ENCODE results near the gene AVPI1.

The AVPI1 gene

DNA sequence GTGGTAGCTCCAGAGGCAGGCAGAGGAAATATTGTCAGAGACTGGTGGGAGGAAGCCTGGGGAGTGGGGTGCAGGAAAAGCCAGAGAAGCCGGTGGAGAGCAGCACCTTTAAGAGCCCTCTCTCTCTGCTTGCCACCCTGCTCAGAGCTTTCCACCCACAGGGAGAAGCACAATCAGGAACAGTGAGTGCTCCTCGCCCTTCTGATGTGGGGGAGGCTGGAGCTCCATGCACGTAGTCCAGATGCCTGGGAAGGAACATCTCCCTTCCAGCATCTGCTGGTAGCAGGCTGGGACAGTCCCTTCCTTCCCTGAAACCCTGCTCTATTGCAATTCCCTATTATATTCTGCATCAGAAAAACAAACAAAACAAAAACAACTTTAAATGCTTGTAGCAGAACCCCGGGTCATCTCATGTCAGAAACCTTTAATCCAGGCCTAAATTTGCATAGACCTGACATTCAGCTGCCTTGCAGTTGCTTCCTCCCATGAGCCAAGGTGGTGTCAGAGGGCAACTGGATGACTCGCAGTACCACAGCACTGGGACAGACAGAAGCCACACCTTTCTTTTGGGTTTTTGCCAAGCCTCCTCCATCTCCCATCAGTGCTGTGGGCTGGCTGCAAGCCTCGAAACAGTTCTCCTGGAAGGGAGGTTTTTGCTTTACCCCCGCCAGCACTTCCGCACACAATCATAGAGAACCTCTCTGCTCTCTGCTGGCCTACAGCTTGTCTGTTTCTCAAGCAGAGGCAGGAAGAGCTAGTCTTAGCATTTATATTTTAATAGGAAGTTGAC is 13.1 kb downstream of the AVPI1 start:
- TF ChIP-seq, protein P1, sequence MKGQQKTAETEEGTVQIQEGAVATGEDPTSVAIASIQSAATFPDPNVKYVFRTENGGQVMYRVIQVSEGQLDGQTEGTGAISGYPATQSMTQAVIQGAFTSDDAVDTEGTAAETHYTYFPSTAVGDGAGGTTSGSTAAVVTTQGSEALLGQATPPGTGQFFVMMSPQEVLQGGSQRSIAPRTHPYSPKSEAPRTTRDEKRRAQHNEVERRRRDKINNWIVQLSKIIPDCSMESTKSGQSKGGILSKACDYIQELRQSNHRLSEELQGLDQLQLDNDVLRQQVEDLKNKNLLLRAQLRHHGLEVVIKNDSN (IDR thresholded peaks at IDR 0.05), result no peak
- TF ChIP-seq CEBPB (IDR thresholded peaks at IDR 0.05) (no peak), NFIC (IDR thresholded peaks at IDR 0.05) (peak; percentile 27; the same call in 1 of the 2 replicates), TCF12 (IDR thresholded peaks at IDR 0.05; ENCODE audit: low read depth) (no peak), YY1 (IDR thresholded peaks at IDR 0.05; ENCODE audit: low read depth) (no peak), RAD21 (IDR thresholded peaks at IDR 0.05; ENCODE audit: low read depth) (no peak)
- TF ChIP-seq, protein P2, sequence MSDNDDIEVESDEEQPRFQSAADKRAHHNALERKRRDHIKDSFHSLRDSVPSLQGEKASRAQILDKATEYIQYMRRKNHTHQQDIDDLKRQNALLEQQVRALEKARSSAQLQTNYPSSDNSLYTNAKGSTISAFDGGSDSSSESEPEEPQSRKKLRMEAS (IDR thresholded peaks at IDR 0.05), result no peak
- TF ChIP-seq, protein P3, sequence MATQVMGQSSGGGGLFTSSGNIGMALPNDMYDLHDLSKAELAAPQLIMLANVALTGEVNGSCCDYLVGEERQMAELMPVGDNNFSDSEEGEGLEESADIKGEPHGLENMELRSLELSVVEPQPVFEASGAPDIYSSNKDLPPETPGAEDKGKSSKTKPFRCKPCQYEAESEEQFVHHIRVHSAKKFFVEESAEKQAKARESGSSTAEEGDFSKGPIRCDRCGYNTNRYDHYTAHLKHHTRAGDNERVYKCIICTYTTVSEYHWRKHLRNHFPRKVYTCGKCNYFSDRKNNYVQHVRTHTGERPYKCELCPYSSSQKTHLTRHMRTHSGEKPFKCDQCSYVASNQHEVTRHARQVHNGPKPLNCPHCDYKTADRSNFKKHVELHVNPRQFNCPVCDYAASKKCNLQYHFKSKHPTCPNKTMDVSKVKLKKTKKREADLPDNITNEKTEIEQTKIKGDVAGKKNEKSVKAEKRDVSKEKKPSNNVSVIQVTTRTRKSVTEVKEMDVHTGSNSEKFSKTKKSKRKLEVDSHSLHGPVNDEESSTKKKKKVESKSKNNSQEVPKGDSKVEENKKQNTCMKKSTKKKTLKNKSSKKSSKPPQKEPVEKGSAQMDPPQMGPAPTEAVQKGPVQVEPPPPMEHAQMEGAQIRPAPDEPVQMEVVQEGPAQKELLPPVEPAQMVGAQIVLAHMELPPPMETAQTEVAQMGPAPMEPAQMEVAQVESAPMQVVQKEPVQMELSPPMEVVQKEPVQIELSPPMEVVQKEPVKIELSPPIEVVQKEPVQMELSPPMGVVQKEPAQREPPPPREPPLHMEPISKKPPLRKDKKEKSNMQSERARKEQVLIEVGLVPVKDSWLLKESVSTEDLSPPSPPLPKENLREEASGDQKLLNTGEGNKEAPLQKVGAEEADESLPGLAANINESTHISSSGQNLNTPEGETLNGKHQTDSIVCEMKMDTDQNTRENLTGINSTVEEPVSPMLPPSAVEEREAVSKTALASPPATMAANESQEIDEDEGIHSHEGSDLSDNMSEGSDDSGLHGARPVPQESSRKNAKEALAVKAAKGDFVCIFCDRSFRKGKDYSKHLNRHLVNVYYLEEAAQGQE (IDR thresholded peaks at IDR 0.05; ENCODE audit: low read depth), result no peak

DNA sequence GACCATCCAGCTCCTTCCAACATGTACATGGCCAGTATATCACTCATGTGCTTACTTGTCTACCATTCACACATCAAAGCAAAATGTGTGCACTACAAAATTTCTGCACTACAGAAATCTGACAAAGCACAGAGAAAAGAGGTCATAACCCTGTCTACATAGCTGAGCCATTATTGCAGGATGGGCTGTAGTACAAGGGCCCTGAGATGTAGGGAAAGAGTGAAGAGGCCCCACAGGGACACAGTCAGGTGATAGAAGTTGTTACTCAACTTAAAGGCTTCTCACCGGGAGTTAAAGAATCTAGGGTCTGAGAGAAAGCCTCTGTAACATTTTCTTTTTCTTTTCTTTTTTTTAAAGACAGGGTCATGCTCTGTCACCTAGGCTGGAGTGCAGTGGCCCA is 17.5 kb downstream of the AVPI1 start:
- TF ChIP-seq TCF12 (IDR thresholded peaks at IDR 0.05; ENCODE audit: low read depth) (no peak), YY1 (IDR thresholded peaks at IDR 0.05; ENCODE audit: low read depth) (no peak), EP300 (IDR thresholded peaks at IDR 0.05; ENCODE audit: borderline replicate concordance) (no peak), CREB1 (IDR thresholded peaks at IDR 0.05; ENCODE audit: low read depth) (no peak), CEBPB (IDR thresholded peaks at IDR 0.05) (no peak), TAF1 (IDR thresholded peaks at IDR 0.05; ENCODE audit: low read depth) (no peak), NFIC (IDR thresholded peaks at IDR 0.05) (no peak)

DNA sequence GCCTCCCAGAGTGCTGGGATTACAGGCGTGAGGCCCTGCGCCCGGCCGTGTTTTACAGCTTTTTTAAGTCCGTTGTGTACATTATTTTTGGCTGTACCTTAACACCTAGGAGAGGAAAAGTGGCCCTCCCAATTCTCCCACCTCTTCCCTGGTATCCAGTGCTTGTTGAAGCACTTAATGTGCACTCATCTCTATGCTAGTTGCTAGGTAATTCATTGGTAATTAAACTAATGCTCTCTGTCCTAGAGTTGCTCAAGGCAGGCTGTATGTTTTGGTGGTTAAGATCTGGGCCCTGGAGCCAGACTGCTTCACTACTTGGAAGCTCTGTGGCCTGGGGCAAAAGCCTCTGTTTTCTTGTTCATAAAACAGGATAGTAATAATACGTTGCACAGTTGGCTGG is 19.6 kb downstream of the AVPI1 start:
- TF ChIP-seq TEAD4 (IDR thresholded peaks at IDR 0.05) (no peak), TAF1 (IDR thresholded peaks at IDR 0.05; ENCODE audit: low read depth) (no peak), CEBPB (IDR thresholded peaks at IDR 0.05) (no peak), RAD21 (IDR thresholded peaks at IDR 0.05; ENCODE audit: low read depth) (no peak), YY1 (IDR thresholded peaks at IDR 0.05; ENCODE audit: low read depth) (no peak), NFIC (IDR thresholded peaks at IDR 0.05) (no peak), EGR1 (IDR thresholded peaks at IDR 0.05) (no peak), EP300 (IDR thresholded peaks at IDR 0.05; ENCODE audit: borderline replicate concordance) (no peak), ZBTB7A (IDR thresholded peaks at IDR 0.05; ENCODE audit: low read depth) (no peak), CREB1 (IDR thresholded peaks at IDR 0.05; ENCODE audit: low read depth) (no peak), TCF12 (IDR thresholded peaks at IDR 0.05; ENCODE audit: low read depth) (no peak), FOXM1 (IDR thresholded peaks at IDR 0.05; ENCODE audit: borderline replicate concordance, low read depth) (no peak)
- TF ChIP-seq, protein P3 (IDR thresholded peaks at IDR 0.05; ENCODE audit: low read depth), result no peak
- TF ChIP-seq, protein P1 (IDR thresholded peaks at IDR 0.05), result no peak
- TF ChIP-seq, protein P2 (IDR thresholded peaks at IDR 0.05), result no peak

DNA sequence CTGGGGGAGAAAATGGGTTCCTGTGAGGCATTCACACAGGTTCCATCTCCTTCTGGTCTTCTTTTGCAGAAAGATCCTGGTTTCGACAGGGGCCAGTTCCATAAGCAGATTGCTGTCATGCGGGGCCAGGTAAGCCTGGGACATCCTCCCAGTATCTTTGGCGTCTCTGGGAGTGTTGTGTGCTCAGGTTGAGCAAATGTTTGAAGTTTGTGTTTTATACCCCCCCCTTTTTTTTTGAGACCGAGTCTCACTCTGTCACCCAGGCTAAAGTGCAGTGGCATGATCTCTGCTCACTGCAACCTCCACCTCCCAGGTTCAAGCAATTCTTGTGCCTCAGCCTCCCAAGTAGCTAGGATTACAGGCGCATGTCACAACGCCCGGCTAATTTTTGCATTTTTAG is 20.0 kb downstream of the AVPI1 start:
- TF ChIP-seq RAD21 (IDR thresholded peaks at IDR 0.05; ENCODE audit: low read depth), result no peak
- TF ChIP-seq CREB1 (IDR thresholded peaks at IDR 0.05; ENCODE audit: low read depth), result no peak
- TF ChIP-seq YY1 (IDR thresholded peaks at IDR 0.05; ENCODE audit: low read depth), result no peak
- TF ChIP-seq NFIC (IDR thresholded peaks at IDR 0.05), result no peak
- TF ChIP-seq EGR1 (IDR thresholded peaks at IDR 0.05), result no peak
- TF ChIP-seq, protein P3 (IDR thresholded peaks at IDR 0.05; ENCODE audit: low read depth), result no peak
- TF ChIP-seq TCF12 (IDR thresholded peaks at IDR 0.05; ENCODE audit: low read depth), result no peak
- TF ChIP-seq, protein P2 (IDR thresholded peaks at IDR 0.05), result no peak
- TF ChIP-seq, protein P1 (IDR thresholded peaks at IDR 0.05), result no peak
- TF ChIP-seq EP300 (IDR thresholded peaks at IDR 0.05; ENCODE audit: borderline replicate concordance), result no peak
- no peak for TF ChIP-seq ZBTB7A (IDR thresholded peaks at IDR 0.05; ENCODE audit: low read depth)
- TF ChIP-seq TEAD4 (IDR thresholded peaks at IDR 0.05), result no peak
- no peak for TF ChIP-seq FOXM1 (IDR thresholded peaks at IDR 0.05; ENCODE audit: borderline replicate concordance, low read depth)
- no peak for TF ChIP-seq CEBPB (IDR thresholded peaks at IDR 0.05)
- TF ChIP-seq TAF1 (IDR thresholded peaks at IDR 0.05; ENCODE audit: low read depth), result no peak
